Natural killer cell (primary cell): ENCODE results near the gene PHACTR3. TPM values are rescaled to one million over a fixed set of nuclear protein-coding genes. Genes with fewer than 3 reads are reported as not detected.

Source experiments
- ATAC-seq, 3 donors: fragments of 150-1000 bp in 2 of 3; fragments of 200-7000 bp in 1 of 3; cut with Tn5 transposase; 1 replicate in 1 of 3; 2 replicates in 2 of 3; pipeline ENCODE4 v1.10.0; 2021; ENCODE audit warnings: mild to moderate bottlenecking in 2 of 3, moderate library complexity in 2 of 3
- DNase-seq, 2 donors: peaks; one replicate each; pipeline versions ENCODE4 v3.0.0 to v3.0.0-alpha.2; 2013 to 2021; ENCODE audit warnings: mixed read lengths in 1 of 2
- H3K27ac ChIP-seq: one replicate; pipeline ENCODE4 v1.5.1; 2013; ENCODE audit warnings: mild to moderate bottlenecking, low read length
- H3K27me3 ChIP-seq: one replicate; pipeline ENCODE4 v1.6.1; 2013; ENCODE audit warnings: low read length; ENCODE audit not compliant: control insufficient read depth, insufficient read depth
- H3K36me3 ChIP-seq: one replicate; pipeline ENCODE4 v1.6.1; 2013; ENCODE audit warnings: low read length; ENCODE audit not compliant: control insufficient read depth, insufficient read depth
- H3K4me1 ChIP-seq: one replicate; pipeline ENCODE4 v1.6.1; 2013; ENCODE audit warnings: low read length; ENCODE audit not compliant: control insufficient read depth, insufficient read depth
- H3K4me3 ChIP-seq: one replicate; pipeline ENCODE4 v1.5.1; 2013; ENCODE audit warnings: low read length
- H3K9me3 ChIP-seq: one replicate; pipeline ENCODE4 v1.6.1; 2013; ENCODE audit warnings: low read length; ENCODE audit not compliant: control insufficient read depth, insufficient read depth
- H3K27ac Mint-ChIP-seq, 2 donors: one replicate each; pipeline ENCODE4 v1.8.0; 2022; ENCODE audit warnings: mild to moderate bottlenecking in 2 of 2, mixed read lengths in 2 of 2, moderate library complexity in 1 of 2
- H3K27me3 Mint-ChIP-seq, 2 donors: one replicate each; pipeline ENCODE4 v1.8.0; 2022; ENCODE audit warnings: low read depth in 2 of 2, mixed read lengths in 2 of 2
- H3K36me3 Mint-ChIP-seq: one replicate; pipeline ENCODE4 v1.8.0; 2022; ENCODE audit warnings: mixed read lengths
- H3K4me1 Mint-ChIP-seq, 2 donors: one replicate each; pipeline ENCODE4 v1.8.0; 2022; ENCODE audit warnings: mixed read lengths in 2 of 2
- H3K4me3 Mint-ChIP-seq: one replicate; pipeline ENCODE4 v1.8.0; 2022; ENCODE audit warnings: mild to moderate bottlenecking, moderate library complexity, mixed read lengths
- H3K9me3 Mint-ChIP-seq, 2 donors: one replicate each; pipeline ENCODE4 v1.8.0; 2022; ENCODE audit warnings: mixed read lengths in 2 of 2
- CTCF ChIP-seq: fragments of 200-600 bp; IDR thresholded peaks from one replicate; pipeline ENCODE4 v1.8.0; 2022; ENCODE audit warnings: antibody characterized with exemption
- WGBS: methylation state at CpG from one replicate; pipeline ENCODE4 v1.1.7; 2013; ENCODE audit warnings: missing lambda C conversion rate; ENCODE audit not compliant: insufficient coverage; 5-methylcytosine and 5-hydroxymethylcytosine counted together
- intact Hi-C: fragments of 100-400 bp; cut with micrococcal nuclease; formaldehyde crosslinking; loops from one replicate; pipeline ENCODE4 v1.14.2; 2022
- total RNA-seq, 4 donors: library from RNA; stranded (reverse); fragments of 120-200 nt in 1 of 4; gene quantifications; one replicate each; pipeline versions ENCODE4 v1.2.3 to v1.2.4, GENCODE V29; 2013 to 2022

The PHACTR3 gene
- total RNA-seq, 3 donors from 2014 or later (not counting 1 experiment from before 2014, with no cell fraction given), result not detected

- H3K36me3 ChIP-seq, result no peaks in the 10 kb centered on the region
- no peak overlapping the region for H3K27ac ChIP-seq
- no peaks in the 10 kb centered on the region for H3K9me3 ChIP-seq
- H3K27me3 ChIP-seq, result no peaks in the 10 kb centered on the region
- no peak overlapping the region for H3K4me3 ChIP-seq
- no peaks in the 10 kb centered on the region for H3K4me1 Mint-ChIP-seq
- H3K4me3 Mint-ChIP-seq, result no peak overlapping the region
- TF ChIP-seq CTCF, result no peak
- ATAC-seq (no peak), DNase-seq (no peak)
- no peaks in the 10 kb centered on the region for H3K4me1 ChIP-seq
- intact Hi-C loops, result no loop called here
- peaks cover 7 to 10% of the 10 kb centered on the region in 2 donors for H3K27me3 Mint-ChIP-seq
- no peak overlapping the region for H3K27ac Mint-ChIP-seq
- no peaks in the 10 kb centered on the region for H3K36me3 Mint-ChIP-seq
- 61% methylated on average over 2 of the region's 3 CpGs for WGBS
- H3K9me3 Mint-ChIP-seq, result no peaks in the 10 kb centered on the region
Measured at GRCh38 chr20:59667131-59667530, 62.8 kb downstream of the PHACTR3 start.

GRCh38 chr20:59667981-59668515, 63.7 kb downstream of the PHACTR3 start:
- no peak for TF ChIP-seq CTCF
- Mint-ChIP-seq H3K36me3 (no peaks in the 10 kb centered on the region), H3K27me3 (peaks cover 7 to 10% of the 10 kb centered on the region in 2 donors), H3K4me1 (no peaks in the 10 kb centered on the region), H3K27ac (no peak overlapping the region), H3K9me3 (no peaks in the 10 kb centered on the region), H3K4me3 (no peak overlapping the region)
- H3K9me3 ChIP-seq, result no peaks in the 10 kb centered on the region
- WGBS, result 84% methylated on average over 16 of the region's 16 CpGs
- no peaks in the 10 kb centered on the region for H3K36me3 ChIP-seq
- no peak overlapping the region for H3K27ac ChIP-seq
- no peak for ATAC-seq
- no peak for DNase-seq
- H3K4me1 ChIP-seq, result no peaks in the 10 kb centered on the region
- H3K27me3 ChIP-seq, result no peaks in the 10 kb centered on the region
- no peak overlapping the region for H3K4me3 ChIP-seq
- intact Hi-C loops, result no loop called here

GRCh38 chr20:59668926-59669850, 64.8 kb downstream of the PHACTR3 start:
- Histone ChIP-seq H3K27ac (no peak overlapping the region), H3K36me3 (no peaks in the 10 kb centered on the region), H3K4me3 (no peak overlapping the region), H3K4me1 (no peaks in the 10 kb centered on the region), H3K27me3 (no peaks in the 10 kb centered on the region), H3K9me3 (no peaks in the 10 kb centered on the region)
- H3K36me3 Mint-ChIP-seq, result no peaks in the 10 kb centered on the region
- peaks cover 7 to 10% of the 10 kb centered on the region in 2 donors for H3K27me3 Mint-ChIP-seq
- H3K9me3 Mint-ChIP-seq, result no peaks in the 10 kb centered on the region
- ATAC-seq, result no peak
- DNase-seq, result no peak
- TF ChIP-seq CTCF, result no peak
- no peaks in the 10 kb centered on the region for H3K4me1 Mint-ChIP-seq
- H3K4me3 Mint-ChIP-seq, result no peak overlapping the region
- intact Hi-C loops, result no loop called here
- no peak overlapping the region for H3K27ac Mint-ChIP-seq
- WGBS, result 88% methylated on average over 10 of the region's 11 CpGs
